MG63 (cell line): ENCODE results near the gene SPAG5. TPM values are rescaled to one million over a fixed set of nuclear protein-coding genes. Genes with fewer than 3 reads are reported as not detected.

ENCODE experiments used
- DNase-seq: peaks from one replicate; pipeline ENCODE4 v3.0.0-alpha.2; 2020
- H3K27me3 ChIP-seq: fragments of 250-450 bp; sonication (Bioruptor Pico); 2 replicates; pipeline ENCODE4 v1.5.1; 2020; ENCODE audit warnings: mild to moderate bottlenecking, moderate library complexity
- H3K36me3 ChIP-seq: fragments of 250-450 bp; sonication (Bioruptor Pico); 2 replicates; pipeline ENCODE4 v1.5.1; 2020; ENCODE audit warnings: mild to moderate bottlenecking, moderate library complexity
- H3K4me3 ChIP-seq: fragments of 250-450 bp; sonication (Bioruptor Pico); 2 replicates; pipeline ENCODE4 v1.5.1; 2020; ENCODE audit warnings: mild to moderate bottlenecking, moderate library complexity
- H3K9me3 ChIP-seq: fragments of 250-450 bp; sonication (Bioruptor Pico); 2 replicates; pipeline ENCODE4 v1.5.1; 2020; ENCODE audit warnings: mild to moderate bottlenecking, moderate library complexity
- total RNA-seq: library from RNA; depleted of rRNA; stranded (reverse); fragments of >200 nt; shearing (Covaris generic); gene quantifications from 2 replicates; pipeline ENCODE4 v1.2.3, GENCODE V29; 2014; ENCODE audit warnings: low replicate concordance; rRNA removed

The SPAG5 gene
- total RNA-seq, 1 experiment from 2014 or later = 45.1 TPM

DNA sequence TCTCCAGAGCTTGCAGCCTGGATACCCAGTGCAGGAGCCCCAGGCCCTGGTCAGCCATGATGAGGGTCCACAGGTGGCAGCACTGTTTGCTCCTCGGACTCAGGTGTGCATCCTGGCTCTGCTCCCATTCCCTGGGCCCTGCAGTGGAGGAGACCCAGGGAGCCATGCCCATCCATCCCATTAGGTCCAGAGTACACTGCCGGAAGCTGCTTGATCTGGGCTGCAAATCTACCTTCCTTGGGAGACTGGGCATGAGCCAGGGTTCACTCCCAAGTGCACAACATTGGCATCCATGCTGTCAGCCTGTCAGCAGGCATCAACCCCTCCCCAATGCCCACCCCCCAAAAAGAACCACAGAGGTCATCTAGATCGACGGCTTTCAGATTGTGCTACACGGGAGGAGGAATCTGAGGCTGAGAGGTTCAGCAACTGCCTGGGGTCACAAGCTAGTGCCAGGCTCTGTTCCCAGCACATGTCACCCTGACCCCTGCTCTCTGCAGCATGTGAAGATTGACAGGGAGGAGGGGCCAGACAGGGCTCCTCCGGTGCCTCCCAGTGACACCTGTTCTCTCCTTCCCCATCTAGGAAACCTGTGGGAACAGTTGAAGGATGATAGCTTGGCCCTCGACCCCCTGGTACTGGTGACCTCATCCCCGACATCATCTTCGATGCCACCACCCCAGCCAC lies 62.1 kb downstream of the SPAG5 start:
- H3K27me3 ChIP-seq = no peaks in the 10 kb centered on the region
- H3K4me3 ChIP-seq = no peak overlapping the region
- no peaks in the 10 kb centered on the region for H3K36me3 ChIP-seq
- DNase-seq = no peak
- no peaks in the 10 kb centered on the region for H3K9me3 ChIP-seq

DNA sequence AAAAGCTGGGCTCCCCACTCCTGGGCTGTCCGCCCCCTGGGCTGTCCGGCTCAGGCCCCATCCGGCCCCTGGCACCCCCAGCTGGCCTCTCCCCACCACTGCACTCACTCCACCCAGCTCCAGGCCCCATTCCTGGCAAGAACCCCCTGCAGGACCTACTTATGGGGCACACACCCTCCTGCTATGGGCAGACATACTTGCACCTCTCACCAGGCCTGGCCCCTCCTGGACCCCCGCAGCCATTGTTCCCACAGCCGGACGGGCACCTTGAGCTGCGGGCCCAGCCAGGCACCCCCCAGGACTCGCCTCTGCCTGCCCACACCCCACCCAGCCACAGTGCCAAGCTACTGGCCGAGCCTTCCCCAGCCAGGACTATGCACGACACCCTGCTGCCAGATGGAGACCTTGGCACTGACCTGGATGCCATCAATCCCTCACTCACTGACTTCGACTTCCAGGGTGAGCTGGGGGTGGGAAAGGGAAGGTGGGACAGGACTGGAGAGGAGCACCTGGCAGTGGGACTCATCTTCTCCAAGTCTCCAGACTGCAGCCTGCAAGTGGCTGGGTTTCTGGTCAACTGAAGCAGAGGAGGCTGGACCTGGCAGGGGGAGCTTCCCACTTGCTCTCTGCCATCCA lies 64.0 kb downstream of the SPAG5 start:
- no peak overlapping the region for H3K4me3 ChIP-seq
- H3K27me3 ChIP-seq = no peaks in the 10 kb centered on the region
- H3K36me3 ChIP-seq = no peaks in the 10 kb centered on the region
- no peak for DNase-seq
- H3K9me3 ChIP-seq = no peaks in the 10 kb centered on the region

DNA sequence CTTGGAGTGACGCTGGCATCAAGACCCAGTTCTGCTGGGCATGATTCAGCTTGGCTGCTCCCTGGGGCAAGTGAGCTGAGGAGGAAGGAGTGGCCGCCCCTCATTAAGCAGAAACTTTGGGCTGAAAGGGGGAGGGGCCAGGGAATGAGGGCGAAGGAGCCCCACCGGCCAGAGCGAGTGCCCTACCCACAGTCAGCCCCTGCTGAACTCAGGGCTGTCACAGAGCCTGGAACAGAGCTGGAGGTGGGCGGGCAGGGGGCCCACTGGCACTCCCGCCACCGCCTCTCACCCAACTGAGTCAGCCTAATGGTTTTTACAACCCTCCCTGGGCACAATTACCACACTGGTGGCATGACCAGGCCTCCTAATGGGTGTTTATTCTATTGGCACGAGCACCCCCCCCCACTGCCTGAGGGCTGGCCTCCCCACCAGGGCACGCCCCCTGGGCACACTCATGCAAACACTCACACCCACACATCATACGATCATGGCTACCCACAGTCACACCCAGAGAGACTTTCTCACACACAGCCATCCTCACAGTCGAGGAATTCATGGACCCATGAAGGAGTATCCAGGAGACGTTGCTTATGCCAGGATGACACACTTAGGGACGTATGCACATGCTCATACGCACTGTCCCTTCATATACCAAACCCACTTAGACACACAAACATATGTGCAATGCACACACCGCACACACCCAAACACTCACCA lies 65.6 kb downstream of the SPAG5 start:
- H3K27me3 ChIP-seq = no peaks in the 10 kb centered on the region
- no peaks in the 10 kb centered on the region for H3K9me3 ChIP-seq
- DNase-seq = peak; percentile 92
- H3K4me3 ChIP-seq = no peak overlapping the region
- no peaks in the 10 kb centered on the region for H3K36me3 ChIP-seq

DNA sequence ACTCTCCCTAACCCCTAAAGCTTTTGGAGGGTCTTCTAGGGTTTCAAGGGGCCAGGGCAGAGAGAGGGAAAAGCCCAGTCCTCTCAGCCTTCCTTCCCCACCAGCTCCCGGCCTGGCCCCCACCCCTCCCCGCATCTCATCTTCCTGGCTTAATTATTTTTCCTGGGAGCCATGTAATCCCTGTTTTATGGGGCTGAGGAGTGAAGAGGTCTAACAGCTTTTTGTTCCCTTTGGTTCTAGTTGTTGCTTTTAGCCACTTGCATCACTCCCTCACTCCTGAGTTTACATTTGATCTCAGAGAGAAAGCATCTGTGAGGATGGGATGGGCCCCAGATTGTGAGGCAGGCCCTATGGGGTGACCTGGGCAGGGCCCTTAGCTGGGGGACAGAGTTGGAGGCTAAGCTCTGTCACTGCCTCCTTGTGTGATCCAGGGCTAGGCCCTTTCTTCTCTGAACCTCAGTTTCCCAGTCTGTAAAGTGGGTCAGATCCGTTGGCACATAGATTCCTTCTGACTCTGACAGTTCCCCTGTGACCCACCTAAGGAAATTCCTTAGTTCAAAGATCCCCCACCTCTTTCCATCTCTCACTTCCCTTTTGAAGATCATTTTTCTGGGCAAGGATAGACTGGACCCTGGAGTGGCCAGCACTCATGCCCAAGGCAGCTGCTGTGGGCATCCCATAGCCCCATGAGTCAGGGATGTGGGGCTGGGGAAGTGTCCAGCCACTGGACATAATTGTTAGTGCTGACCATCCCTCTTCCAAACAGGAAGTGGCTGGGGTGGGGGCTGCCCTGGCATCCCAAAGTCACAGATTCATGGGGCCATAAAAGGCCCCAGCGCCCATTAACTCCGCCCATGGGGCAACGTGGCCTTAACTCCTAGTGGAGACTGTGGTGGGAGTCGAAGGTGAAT lies 66.5 kb downstream of the SPAG5 start:
- Histone ChIP-seq H3K4me3 (no peak overlapping the region), H3K9me3 (no peaks in the 10 kb centered on the region), H3K27me3 (no peaks in the 10 kb centered on the region), H3K36me3 (no peaks in the 10 kb centered on the region)
- DNase-seq = peak; percentile 74

DNA sequence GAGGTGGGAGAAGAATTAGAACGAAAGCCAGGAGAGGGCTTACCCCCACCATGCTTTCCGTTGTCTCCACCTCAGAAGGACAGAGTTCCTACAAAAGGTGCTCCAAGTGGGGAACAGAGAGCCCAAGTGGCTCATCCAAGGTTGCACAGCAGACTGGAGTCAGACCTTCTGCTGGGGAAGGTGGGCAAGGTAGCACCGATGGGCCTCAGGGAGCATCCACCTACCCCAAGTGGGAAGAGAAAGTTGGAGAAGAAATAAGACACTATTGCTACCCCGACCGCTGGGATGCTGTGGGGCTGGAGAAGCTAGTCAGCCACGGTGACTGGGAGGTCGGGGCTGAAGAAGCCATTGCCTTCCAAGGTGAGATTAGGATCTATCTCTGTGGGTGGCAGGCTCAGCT lies 67.9 kb downstream of the SPAG5 start:
- Histone ChIP-seq H3K9me3 (no peaks in the 10 kb centered on the region), H3K36me3 (no peaks in the 10 kb centered on the region)
- DNase-seq = no peak

DNA sequence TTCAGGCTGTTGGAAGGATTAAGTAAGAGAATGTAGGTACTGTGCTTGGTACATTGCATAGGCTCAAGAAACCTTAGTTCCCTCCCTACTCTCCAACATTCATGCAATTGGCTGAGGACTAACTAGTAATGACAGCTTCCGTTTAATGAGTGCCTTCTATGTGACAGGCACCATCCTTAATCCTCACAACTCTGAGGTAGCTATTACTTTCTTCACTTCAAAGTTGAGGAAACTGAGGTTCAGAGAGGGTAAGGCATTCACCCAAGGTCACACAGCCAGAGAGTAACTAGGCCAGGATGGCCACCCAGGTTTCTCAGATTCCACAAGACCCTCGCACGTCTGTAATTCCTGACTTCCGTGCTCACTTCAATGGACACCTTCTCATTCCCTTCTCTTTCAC lies 68.6 kb downstream of the SPAG5 start:
- Histone ChIP-seq H3K9me3 (no peaks in the 10 kb centered on the region), H3K27me3 (no peaks in the 10 kb centered on the region), H3K36me3 (no peaks in the 10 kb centered on the region), H3K4me3 (no peak overlapping the region)
- DNase-seq = no peak

More for the DNA sequence above, 67.9 kb downstream of the SPAG5 start:
- no peaks in the 10 kb centered on the region for H3K27me3 ChIP-seq
- H3K4me3 ChIP-seq = no peak overlapping the region

DNA sequence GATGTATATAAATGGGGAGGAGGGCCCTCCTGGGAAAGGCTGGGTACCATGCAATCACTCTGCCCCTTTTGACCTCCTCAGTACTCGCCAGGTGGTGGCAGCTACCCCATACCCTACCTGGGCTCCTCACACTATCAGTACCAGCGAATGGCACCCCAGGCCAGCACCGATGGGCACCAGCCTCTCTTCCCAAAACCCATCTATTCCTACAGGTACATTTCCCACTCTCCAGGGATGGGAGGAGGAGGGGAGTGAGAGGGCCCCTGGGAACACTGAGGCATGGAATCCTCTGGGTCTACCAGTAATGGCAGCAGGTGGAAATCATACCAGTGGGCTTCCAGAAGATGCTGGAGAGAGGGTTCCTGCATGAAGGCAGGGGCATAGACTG lies 69.8 kb downstream of the SPAG5 start:
- H3K27me3 ChIP-seq = no peaks in the 10 kb centered on the region

DNA sequence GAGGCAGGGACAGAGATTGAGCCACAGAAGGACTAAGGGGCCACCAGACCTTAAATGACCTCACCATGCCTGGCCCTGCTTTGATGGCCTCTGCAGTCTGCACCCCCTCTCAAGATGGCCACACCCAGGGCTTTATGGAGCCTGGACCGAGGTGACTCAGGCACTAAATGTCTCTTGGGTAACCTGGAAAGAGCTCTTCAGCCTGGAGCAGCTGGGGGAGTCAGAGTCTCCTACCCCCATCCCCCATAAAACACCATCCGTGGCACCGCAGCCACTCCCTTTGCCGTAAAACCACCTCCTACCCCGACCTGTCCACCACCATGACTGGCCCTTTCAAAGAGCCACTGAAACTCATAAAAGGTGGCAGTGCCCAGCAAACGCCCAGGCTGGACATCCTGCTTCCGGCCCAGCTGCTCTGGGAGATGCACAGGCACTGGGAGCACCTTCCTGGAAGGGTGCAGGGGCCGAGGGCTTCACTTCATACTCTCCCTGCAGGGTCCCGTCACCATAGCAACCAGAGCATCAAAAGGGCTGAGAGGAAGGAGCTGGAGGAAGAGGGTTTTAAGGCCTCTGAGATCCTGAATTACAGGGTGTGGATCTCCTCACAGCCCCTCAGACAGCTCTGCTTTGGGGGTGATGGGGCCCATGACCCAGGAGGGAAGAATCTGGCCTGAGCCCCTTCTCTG lies 70.4 kb downstream of the SPAG5 start:
- Histone ChIP-seq H3K27me3 (no peaks in the 10 kb centered on the region), H3K4me3 (no peak overlapping the region)
- DNase-seq = peak; percentile 62

More for the DNA sequence above, 69.8 kb downstream of the SPAG5 start:
- DNase-seq = no peak
- Histone ChIP-seq H3K4me3 (no peak overlapping the region), H3K36me3 (no peaks in the 10 kb centered on the region), H3K9me3 (no peaks in the 10 kb centered on the region)

DNA sequence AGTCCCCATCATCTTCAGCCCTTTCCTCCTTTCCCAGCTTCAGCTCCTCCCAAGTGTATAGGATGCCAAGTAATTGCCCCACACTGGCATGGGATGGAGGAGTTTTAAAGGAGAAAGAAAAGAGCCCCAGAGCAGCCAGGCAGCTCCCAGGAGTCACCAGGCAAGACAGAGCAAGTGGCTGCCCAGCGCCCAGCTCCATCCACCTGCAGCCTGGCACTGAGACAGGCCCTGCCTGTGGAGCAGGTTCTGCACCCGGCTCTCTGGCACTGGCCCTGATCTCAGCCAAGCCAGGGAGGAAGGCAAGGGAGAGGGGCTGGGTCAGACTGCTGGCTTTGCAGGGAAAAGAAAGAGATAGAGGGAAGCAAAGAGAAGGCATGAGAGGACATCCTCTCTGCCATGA lies 71.0 kb downstream of the SPAG5 start:
- no peak overlapping the region for H3K4me3 ChIP-seq
- DNase-seq = peak; percentile 39
- no peaks in the 10 kb centered on the region for H3K36me3 ChIP-seq
- no peaks in the 10 kb centered on the region for H3K9me3 ChIP-seq
- no peaks in the 10 kb centered on the region for H3K27me3 ChIP-seq

More for the DNA sequence above, 70.4 kb downstream of the SPAG5 start:
- Histone ChIP-seq H3K36me3 (no peaks in the 10 kb centered on the region), H3K9me3 (no peaks in the 10 kb centered on the region)

Other genes starting within 250 kb of the SPAG5 start
- gene POLDIP2, start 241.5 kb downstream of the SPAG5 start, total RNA-seq = 161 and 244 TPM in 2 replicates
- not detected in 2 replicates for gene SEBOX, start 233.8 kb downstream of the SPAG5 start, total RNA-seq
- 3.3 TPM in 1 of 2 replicates, not detected in the other for gene VTN, start 228.7 kb downstream of the SPAG5 start, total RNA-seq
- 17.2 and 33.1 TPM in 2 replicates for gene SARM1, start 227.3 kb downstream of the SPAG5 start, total RNA-seq
- gene SLC46A1, start 192.8 kb downstream of the SPAG5 start, total RNA-seq = 2.7 and 13.6 TPM in 2 replicates
- not detected in 2 replicates for gene SLC13A2, start 125.4 kb downstream of the SPAG5 start, total RNA-seq
- not detected in 2 replicates for gene FOXN1, start 92.7 kb downstream of the SPAG5 start, total RNA-seq
- gene UNC119, start 46.4 kb downstream of the SPAG5 start, total RNA-seq = 20.8 and 36.4 TPM in 2 replicates
- gene PIGS, start 27.5 kb downstream of the SPAG5 start, total RNA-seq = 29.5 and 65.1 TPM in 2 replicates
- gene ALDOC, start 22.1 kb downstream of the SPAG5 start, total RNA-seq = 1.1 TPM in 1 of 2 replicates, not detected in the other
- gene RSKR, start 15.2 kb upstream of the SPAG5 start, total RNA-seq = 0.79 and 1.3 TPM in 2 replicates
- gene BLTP2, start 46.1 kb upstream of the SPAG5 start, total RNA-seq = 114 and 149 TPM in 2 replicates
- gene SDF2, start 62.9 kb upstream of the SPAG5 start, total RNA-seq = 58.6 and 78.2 TPM in 2 replicates
- 27.6 and 32.0 TPM in 2 replicates for gene SUPT6H, start 63.2 kb upstream of the SPAG5 start, total RNA-seq
- gene PROCA1, start 112.9 kb upstream of the SPAG5 start, total RNA-seq = 0.79 TPM in 1 of 2 replicates, not detected in the other
- gene RAB34, start 118.8 kb upstream of the SPAG5 start, total RNA-seq = 445 and 645 TPM in 2 replicates
- gene RPL23A, start 121.0 kb upstream of the SPAG5 start, total RNA-seq = 768 and 1,491 TPM in 2 replicates
- gene TLCD1, start 127.2 kb upstream of the SPAG5 start, total RNA-seq = 6.7 and 26.1 TPM in 2 replicates
- 0.69 and 4.0 TPM in 2 replicates for gene NEK8, start 129.8 kb upstream of the SPAG5 start, total RNA-seq
- gene TRAF4, start 145.0 kb upstream of the SPAG5 start, total RNA-seq = 26.1 and 115 TPM in 2 replicates
- 0.05 and 0.46 TPM in 2 replicates for gene FAM222B, start 243.8 kb upstream of the SPAG5 start, total RNA-seq